ENCODE measurements around the gene TARBP1. TPM values are rescaled to one million over a fixed set of nuclear protein-coding genes. Genes with fewer than 3 reads are reported as not detected.

The TARBP1 gene
- total RNA-seq, 4 donors from 2014 or later = 5.7 to 11.9 (median 8.2) TPM

- no peak for ATAC-seq
- peaks cover 0 to 3% of the 10 kb centered on the region in 2 donors for H3K4me1 ChIP-seq
- DNase-seq = no peak
- TF ChIP-seq POLR2A (IDR thresholded peaks at IDR 0.05) (no peak), CTCF (IDR thresholded peaks at IDR 0.05 in 4 of 5, conservative IDR thresholded peaks at IDR 0.05 in 1 of 5) (no peak)
- intact Hi-C loops (cut with DNase I; ENCODE audit: low total_unique reads) (loop anchor here (5.0 to 10.0 kb wide), 3 partner anchors 78 to 935 kb away; partner anchors contain the start of gene COA6), in situ Hi-C loops (cut with MboI; ENCODE audit: low sequenced_read_pairs in 4 of 4) (loop anchor here in 3 of 4 donors (25.0 kb wide), 3 partner anchors 257 to 407 kb away; no protein-coding TSS in a partner anchor)
- H3K4me3 ChIP-seq = no peak overlapping the region
- no peaks in the 10 kb centered on the region for H3K27me3 ChIP-seq
- H3K27ac ChIP-seq = no peak overlapping the region
- H3K36me3 ChIP-seq = no peaks in the 10 kb centered on the region
- H3K9me3 ChIP-seq = no peaks in the 10 kb centered on the region
Observed at GRCh38 chr1:234479866-234480265, 887 bp upstream of the TARBP1 start.

- DNase-seq (no peak), ATAC-seq (no peak)
- Histone ChIP-seq H3K9me3 (no peaks in the 10 kb centered on the region), H3K4me1 (peaks cover 0 to 7% of the 10 kb centered on the region in 2 donors), H3K4me3 (peak overlapping the region; percentile 59 to 92 (median 76)), H3K36me3 (no peaks in the 10 kb centered on the region), H3K27me3 (no peaks in the 10 kb centered on the region), H3K27ac (peak overlapping the region; percentile 79 to 92 (median 83))
- TF ChIP-seq CTCF (IDR thresholded peaks at IDR 0.05 in 4 of 5, conservative IDR thresholded peaks at IDR 0.05 in 1 of 5) (no peak), POLR2A (IDR thresholded peaks at IDR 0.05) (no peak)
- in situ Hi-C loops (cut with MboI; ENCODE audit: low sequenced_read_pairs in 4 of 4) (loop anchor here in 3 of 4 donors (25.0 kb wide), 3 partner anchors 258 to 408 kb away; no protein-coding TSS in a partner anchor), intact Hi-C loops (cut with DNase I; ENCODE audit: low total_unique reads) (loop anchor here (5.0 kb wide), 2 partner anchors 77 to 107 kb away; partner anchors contain the start of gene COA6)
Observed at GRCh38 chr1:234479310-234479559, 256 bp upstream of the TARBP1 start.

- intact Hi-C loops (cut with DNase I; ENCODE audit: low total_unique reads) = loop anchor here (5.0 kb wide), 2 partner anchors 76 to 106 kb away; partner anchors contain the start of gene COA6
- in situ Hi-C loops (cut with MboI; ENCODE audit: low sequenced_read_pairs in 4 of 4) = loop anchor here in 3 of 4 donors (25.0 kb wide), 3 partner anchors 259 to 409 kb away; no protein-coding TSS in a partner anchor
Observed at GRCh38 chr1:234478152-234478480, 863 bp downstream of the TARBP1 start.

GRCh38 chr1:234477386-234478151, 1.4 kb downstream of the TARBP1 start:
- ATAC-seq = no peak
- H3K4me3 ChIP-seq = peak overlapping the region; percentile 59 to 82 (median 70)
- in situ Hi-C loops (cut with MboI; ENCODE audit: low sequenced_read_pairs in 4 of 4) = loop anchor here in 3 of 4 donors (25.0 kb wide), 3 partner anchors 260 to 410 kb away; no protein-coding TSS in a partner anchor

More at GRCh38 chr1:234478152-234478480, 863 bp downstream of the TARBP1 start:
- Histone ChIP-seq H3K36me3 (no peaks in the 10 kb centered on the region), H3K4me3 (peak overlapping the region; percentile 59 to 82 (median 70)), H3K4me1 (peaks cover 0 to 8% of the 10 kb centered on the region in 2 donors), H3K9me3 (no peaks in the 10 kb centered on the region), H3K27ac (peak overlapping the region; percentile 70 to 92 (median 83)), H3K27me3 (no peaks in the 10 kb centered on the region)
- ATAC-seq (peak; percentile 77 to 80), DNase-seq (peak; percentile 40 to 60)
- TF ChIP-seq CTCF (IDR thresholded peaks at IDR 0.05 in 4 of 5, conservative IDR thresholded peaks at IDR 0.05 in 1 of 5) = no peak
- peak; percentile 66 to 67 for TF ChIP-seq POLR2A (IDR thresholded peaks at IDR 0.05)

More at GRCh38 chr1:234477386-234478151, 1.4 kb downstream of the TARBP1 start:
- intact Hi-C loops (cut with DNase I; ENCODE audit: low total_unique reads) = loop anchor here (5.0 kb wide), 2 partner anchors 75 to 105 kb away; partner anchors contain the start of gene COA6
- peak overlapping the region; percentile 70 to 92 (median 83) for H3K27ac ChIP-seq
- H3K9me3 ChIP-seq = no peaks in the 10 kb centered on the region
- H3K36me3 ChIP-seq = no peaks in the 10 kb centered on the region
- DNase-seq = no peak
- peaks cover 0 to 8% of the 10 kb centered on the region in 2 donors for H3K4me1 ChIP-seq
- no peak for TF ChIP-seq CTCF (IDR thresholded peaks at IDR 0.05 in 4 of 5, conservative IDR thresholded peaks at IDR 0.05 in 1 of 5)
- no peak for TF ChIP-seq POLR2A (IDR thresholded peaks at IDR 0.05)
- H3K27me3 ChIP-seq = no peaks in the 10 kb centered on the region

Measured in gastrocnemius medialis (tissue), 4 donors.